ENCODE results near the gene GRIN2A.

Gene GRIN2A

DNA sequence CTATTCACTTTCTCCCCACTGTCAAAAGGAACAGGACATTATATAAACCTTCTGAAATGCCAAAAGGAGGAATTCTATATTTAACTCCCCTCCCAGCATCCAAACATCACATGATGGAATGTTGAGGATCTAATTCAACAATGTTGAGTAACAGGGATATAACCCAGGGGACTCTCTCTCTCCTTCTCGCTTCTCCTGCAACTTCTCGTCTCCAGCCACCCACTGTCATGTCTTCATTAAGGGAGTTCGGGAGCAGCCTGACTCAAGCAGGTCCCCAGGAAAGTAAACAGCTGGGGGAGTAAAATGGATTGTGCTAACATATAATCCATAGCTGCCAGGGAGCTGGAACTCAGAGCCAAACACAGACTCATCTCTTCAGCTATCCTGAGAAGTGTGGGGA is 51.7 kb downstream of the GRIN2A start:
- DNase-seq (ENCODE audit: low read depth): no peak

GRCh38 chr16:10128397-10129258 is 53.6 kb downstream of the GRIN2A start:
- no peak for DNase-seq (ENCODE audit: low read depth)

DNA sequence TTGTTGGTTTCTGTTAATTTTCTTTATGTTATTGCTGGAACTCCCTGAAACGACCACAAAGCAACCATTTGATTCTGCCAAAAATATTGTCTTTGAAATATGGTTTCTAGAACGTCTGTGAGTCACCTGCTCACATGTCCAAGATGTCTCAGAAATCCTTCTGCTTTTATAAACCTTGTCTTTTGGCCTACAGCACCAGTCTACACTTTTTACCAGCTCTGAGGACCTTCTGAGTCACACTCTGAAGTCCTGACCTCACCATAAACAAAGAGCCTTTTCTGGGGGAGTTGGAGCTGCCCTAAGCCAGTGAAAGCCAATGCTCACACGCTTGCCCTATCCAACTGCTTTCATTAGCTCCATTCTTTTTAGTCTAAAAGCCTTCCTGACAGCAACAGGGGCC is 55.5 kb downstream of the GRIN2A start:
- DNase-seq (ENCODE audit: low read depth): peak; percentile 92

DNA sequence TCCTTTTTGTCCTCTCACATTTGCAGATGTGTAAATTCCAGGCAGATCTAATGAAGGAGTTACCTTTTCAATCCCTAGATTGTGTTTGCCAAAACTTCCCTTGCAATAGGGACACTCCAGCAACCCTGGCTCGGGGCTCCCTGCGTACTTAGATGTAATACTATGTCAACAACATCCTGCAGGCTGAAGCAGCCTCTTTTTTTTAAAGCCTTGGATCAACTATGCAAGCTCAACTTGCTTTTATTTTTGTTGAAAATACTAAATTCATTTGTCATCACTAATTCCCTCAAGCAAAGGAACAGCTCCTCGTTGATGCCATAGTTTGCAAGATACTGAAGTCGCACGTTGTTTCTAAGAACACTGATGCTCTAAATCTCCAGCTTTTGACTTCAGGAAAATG is 59.1 kb downstream of the GRIN2A start:
- DNase-seq (ENCODE audit: low read depth): peak; percentile 42

GRCh38 chr16:10122546-10122945 is 59.7 kb downstream of the GRIN2A start:
- DNase-seq (ENCODE audit: low read depth): peak; percentile 69

DNA sequence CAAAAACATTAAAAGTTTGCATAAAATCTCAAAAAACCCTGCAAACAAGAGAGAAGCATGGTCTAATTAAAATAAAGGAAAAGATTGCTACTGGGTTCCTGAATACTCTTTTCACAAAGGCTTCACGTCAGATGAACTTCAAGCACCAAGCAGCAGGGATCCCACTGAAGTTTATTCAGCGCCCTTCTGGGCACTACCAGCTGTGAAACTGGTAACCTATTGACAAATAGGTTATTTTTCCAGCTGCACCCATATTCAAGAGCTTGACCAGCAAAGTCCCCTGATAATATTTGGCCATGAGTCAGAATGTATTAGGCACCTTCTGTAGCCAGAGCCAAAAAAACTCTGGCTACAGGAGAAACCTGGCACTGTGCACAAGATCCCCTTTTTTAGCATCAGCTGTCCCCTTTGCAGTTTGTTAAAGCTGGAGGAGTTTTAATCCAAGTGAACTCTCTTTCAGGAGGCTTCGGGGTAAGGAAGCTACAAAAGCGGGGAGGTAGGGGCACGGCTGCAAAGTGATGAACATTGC is 60.3 kb downstream of the GRIN2A start:
- peak; percentile 28 for DNase-seq (ENCODE audit: low read depth)

DNA sequence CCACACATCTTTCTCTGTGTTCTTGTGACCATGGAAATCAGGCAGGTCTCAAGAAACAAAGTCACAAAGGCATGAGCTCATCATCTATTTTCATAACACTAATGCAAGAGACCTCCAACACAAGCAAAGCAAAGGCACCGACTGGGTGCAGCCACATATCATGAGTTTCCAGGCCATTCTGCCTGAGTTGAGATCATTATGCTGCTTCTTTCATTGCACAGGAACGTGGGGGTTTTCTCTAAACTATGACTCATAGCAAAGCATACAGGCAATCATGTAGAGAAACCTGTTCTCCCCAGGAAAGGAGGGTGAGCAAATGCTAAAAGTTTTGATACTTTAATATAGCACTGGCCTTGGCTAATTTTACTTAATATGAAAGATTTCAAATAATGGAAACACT is 60.7 kb downstream of the GRIN2A start:
- peak; percentile 92 for DNase-seq (ENCODE audit: low read depth)

- peak; percentile 60 for DNase-seq (ENCODE audit: low read depth)
Observed at GRCh38 chr16:10120953-10121352, 61.3 kb downstream of the GRIN2A start.

DNA sequence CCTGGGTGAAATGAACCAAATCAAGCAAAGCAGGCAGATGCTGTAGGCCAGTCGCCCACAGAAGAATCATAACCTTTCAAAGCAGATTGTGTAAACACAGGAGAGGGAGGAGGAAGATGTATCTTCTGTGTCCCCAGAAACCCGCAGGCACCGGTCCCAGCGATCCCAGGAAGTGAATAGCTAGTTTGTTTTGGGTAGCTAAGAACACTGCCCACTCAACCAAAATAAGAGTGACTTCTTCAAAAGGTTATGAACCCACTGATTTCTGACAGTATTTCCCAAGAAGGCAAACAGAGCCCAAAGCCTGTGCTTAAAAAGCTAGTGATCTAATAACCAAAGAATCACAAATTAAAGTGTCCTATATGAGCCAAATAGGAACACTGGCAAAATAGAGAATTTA is 67.8 kb downstream of the GRIN2A start:
- DNase-seq (ENCODE audit: low read depth): peak; percentile 35

- no peak for DNase-seq (ENCODE audit: low read depth)
Observed at GRCh38 chr16:10113248-10113647, 69.0 kb downstream of the GRIN2A start.

DNA sequence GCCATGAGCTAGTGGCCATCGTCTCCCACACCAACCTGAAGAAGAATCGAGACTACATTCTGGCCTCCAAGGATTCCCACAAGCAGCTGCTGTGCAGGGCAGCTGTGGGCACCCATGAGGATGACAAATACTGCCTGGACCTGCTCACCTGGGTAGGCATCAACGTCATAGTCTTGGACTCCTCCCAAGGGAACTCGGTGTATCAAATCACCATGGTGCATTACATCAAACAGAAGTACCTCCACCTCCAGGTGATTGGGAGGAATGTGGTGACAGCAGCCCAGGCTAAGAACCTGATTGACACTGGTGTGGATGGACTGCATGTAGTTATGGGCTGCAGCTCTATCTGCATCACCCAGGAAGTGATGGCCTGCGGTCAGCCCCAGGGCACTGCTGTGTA is 70.2 kb downstream of the GRIN2A start:
- DNase-seq (ENCODE audit: low read depth): no peak

- no peak for DNase-seq (ENCODE audit: low read depth)
Observed at GRCh38 chr16:10111156-10111761, 71.0 kb downstream of the GRIN2A start.

DNA sequence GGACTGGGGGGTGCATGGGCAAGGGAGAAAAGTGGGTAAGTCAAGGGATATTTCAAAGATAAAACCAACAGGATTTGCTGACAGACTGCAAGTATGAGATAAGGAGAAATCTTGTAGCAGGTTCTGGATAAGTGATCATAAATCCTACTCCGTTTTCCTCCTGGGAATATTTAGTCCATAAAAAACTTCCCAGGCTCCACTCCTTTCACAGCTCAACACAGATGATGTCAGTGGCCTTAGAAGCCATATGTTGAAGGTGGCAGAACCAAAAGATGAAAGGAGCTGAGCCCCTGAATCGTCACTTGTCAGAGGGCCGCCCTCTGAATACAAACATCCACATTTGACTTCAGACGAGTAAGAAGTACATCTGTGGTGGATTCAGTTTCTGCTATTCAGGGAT is 71.7 kb downstream of the GRIN2A start:
- no peak for DNase-seq (ENCODE audit: low read depth)

DNA sequence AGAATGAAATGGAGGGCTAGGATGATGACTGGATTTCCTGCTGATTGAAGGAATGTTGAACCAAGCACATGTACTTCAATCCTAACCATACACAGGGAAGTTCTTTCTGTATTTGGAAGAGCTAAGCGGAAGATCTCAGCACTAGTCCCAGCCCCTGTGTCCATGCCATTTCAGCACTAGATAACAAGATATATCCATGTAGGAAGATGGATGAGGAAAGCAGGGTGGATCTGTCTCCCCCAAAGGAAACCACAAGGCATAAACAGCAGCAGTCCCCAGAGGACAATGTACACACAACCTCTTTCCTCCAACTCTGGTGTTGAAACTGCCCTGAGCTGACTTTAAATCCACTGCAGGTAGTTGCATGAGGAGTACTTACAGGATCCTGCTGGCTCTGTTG is 75.1 kb downstream of the GRIN2A start:
- DNase-seq (ENCODE audit: low read depth): no peak

DNA sequence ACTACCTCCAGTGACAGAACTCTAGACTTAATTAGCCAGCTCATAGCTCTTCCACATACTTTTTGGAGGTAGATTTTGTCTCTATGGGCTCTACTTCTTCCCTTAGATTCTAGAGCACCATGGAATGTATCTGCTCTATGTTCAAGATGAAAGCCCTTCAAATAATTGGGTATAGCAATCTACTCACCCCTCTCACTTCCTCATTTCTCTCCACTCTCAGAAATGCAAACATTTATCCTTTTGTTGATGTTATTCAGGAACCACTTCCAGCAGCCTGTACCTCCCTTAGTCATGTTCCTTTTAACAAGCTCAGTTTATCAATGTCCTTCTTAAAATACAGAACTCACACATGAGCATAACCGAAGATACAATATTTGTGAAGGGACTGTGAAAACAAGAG is 78.5 kb downstream of the GRIN2A start:
- DNase-seq (ENCODE audit: low read depth): no peak

DNA sequence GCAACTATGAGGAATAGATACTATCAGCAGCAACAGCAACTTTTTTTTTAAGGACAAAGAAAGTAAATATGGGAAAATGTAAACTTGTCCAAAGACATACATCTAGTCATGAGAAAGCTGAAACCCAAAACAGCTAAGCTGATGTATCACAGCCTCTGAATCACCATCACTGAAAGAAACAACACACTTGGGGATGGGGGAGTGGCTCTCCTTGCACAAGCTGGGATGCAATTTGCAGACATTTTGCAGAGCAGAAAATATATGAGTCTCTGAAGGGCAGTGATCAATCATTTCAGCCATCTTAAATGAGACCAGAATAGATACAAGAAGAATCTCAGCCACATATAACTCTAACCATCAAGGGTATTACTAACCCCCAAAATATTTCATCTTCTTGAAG is 79.1 kb downstream of the GRIN2A start:
- peak; percentile 82 for DNase-seq (ENCODE audit: low read depth)

GRCh38 chr16:10100829-10101228 is 81.4 kb downstream of the GRIN2A start:
- no peak for DNase-seq (ENCODE audit: low read depth)

DNA sequence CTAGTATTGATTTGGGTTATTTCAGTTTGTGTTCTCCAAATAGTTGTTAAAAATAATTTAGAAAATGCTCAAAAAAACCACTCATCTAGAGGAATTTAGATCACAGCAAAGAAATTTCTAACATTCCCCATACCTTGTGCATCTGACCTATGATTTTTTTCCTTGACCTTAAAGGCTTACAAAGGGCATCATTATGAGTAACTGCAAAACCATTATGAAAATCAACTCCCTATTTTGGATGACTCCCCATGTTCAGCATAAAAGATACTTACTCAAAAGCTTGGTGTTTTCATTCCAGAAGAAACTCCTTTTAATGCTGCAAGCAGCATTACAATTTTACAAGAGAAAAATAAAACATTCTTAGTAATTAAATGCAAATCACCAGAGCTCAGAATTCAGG is 83.2 kb downstream of the GRIN2A start:
- peak; percentile 82 for DNase-seq (ENCODE audit: low read depth)

DNA sequence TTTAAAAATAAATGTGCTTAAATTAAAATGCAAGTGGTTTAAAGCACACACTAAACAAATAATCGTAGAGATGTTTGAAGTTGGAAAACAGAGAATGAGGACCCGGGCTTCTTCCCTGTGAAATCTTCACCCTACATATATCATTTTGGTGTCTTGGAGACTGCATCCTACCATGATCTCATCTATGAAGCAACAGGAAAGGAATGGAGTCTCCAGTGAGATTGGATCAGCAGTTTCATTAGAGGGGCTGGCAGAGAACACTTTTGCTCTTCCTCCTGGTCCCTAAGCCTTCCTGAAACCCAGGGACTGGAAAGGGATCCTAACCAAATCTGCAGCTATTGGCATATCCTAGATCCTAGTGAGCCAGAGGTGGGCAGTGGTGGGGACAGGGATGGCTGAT is 85.0 kb downstream of the GRIN2A start:
- DNase-seq (ENCODE audit: low read depth): peak; percentile 50

GRCh38 chr16:10093576-10093975 is 88.7 kb downstream of the GRIN2A start:
- no peak for DNase-seq (ENCODE audit: low read depth)

- DNase-seq (ENCODE audit: low read depth): peak; percentile 90
Observed at GRCh38 chr16:10090816-10091215, 91.4 kb downstream of the GRIN2A start.

DNA sequence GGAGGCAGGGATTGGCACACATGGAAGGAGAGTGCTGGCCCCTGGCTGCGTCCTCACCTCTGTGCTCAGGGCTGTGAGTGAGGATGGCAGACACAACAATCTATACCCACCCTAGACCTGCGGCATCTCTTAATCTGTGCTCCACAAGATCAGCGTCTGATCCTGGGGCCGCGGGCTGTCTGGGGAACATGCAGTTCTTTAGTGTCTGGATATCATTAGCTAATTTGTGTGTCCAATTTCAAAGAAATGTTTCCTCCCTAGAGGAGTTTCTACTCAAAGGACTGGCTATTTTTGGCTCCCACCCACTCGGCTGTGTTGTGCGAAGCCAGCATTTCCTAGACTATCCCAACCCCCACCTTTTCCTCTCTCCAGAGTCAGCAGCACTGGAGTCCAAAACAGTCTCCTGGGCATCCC is 93.8 kb downstream of the GRIN2A start:
- no peak for DNase-seq (ENCODE audit: low read depth)

DNA sequence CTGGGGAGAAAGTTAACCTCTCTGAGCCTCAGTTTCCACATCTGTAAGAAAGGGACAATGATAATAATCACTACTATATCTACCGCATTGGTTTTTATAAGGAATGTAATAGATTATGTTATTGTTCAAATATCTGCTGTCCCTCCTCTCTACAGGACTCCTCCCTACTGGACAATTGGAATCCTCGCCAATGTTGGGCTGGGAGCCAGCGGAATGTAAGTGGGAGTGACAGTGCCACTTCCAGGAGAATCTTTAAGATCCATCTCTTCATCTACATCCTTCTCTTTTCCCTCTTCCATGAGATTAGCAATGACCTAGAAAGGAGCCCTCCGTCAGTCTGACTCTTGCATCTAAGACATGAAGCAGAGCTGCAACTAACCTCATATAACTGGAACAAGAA is 95.1 kb downstream of the GRIN2A start:
- DNase-seq (ENCODE audit: low read depth): no peak
